Panc1 (cell line): Measurements from ENCODE around the gene TICAM2.

Experiments
- POLR2AphosphoS5 ChIP-seq: IDR thresholded peaks from 2 replicates; pipeline ENCODE4 v1.6.1; 2012; ENCODE audit warnings: mild to moderate bottlenecking, low read depth, low read length, moderate library complexity
- REST ChIP-seq, 2 experiments: IDR thresholded peaks; 2 replicates each; pipeline ENCODE4 v1.6.1; 2011 to 2012; ENCODE audit warnings: low read depth in 2 of 2, control low read depth in 1 of 2, low read length in 1 of 2, mild to moderate bottlenecking in 1 of 2, moderate library complexity in 1 of 2; ENCODE audit not compliant: insufficient read depth in 1 of 2
- SIN3A ChIP-seq: IDR thresholded peaks from 2 replicates; pipeline ENCODE4 v1.6.1; 2012; ENCODE audit warnings: low read depth, mild to moderate bottlenecking, low read length, moderate library complexity, borderline replicate concordance; ENCODE audit not compliant: insufficient read depth
- TCF7L2 ChIP-seq: IDR thresholded peaks from 2 replicates; pipeline ENCODE4 v1.6.1; 2011; ENCODE audit warnings: mild to moderate bottlenecking, low read depth, low read length, inconsistent platforms
- TF ChIP-seq, protein P1 (sequence below): fragments of 450-650 bp; IDR thresholded peaks from 2 replicates; pipeline ENCODE4 v1.5.1; 2017; ENCODE audit warnings: mild to moderate bottlenecking

- TF ChIP-seq, protein P1, sequence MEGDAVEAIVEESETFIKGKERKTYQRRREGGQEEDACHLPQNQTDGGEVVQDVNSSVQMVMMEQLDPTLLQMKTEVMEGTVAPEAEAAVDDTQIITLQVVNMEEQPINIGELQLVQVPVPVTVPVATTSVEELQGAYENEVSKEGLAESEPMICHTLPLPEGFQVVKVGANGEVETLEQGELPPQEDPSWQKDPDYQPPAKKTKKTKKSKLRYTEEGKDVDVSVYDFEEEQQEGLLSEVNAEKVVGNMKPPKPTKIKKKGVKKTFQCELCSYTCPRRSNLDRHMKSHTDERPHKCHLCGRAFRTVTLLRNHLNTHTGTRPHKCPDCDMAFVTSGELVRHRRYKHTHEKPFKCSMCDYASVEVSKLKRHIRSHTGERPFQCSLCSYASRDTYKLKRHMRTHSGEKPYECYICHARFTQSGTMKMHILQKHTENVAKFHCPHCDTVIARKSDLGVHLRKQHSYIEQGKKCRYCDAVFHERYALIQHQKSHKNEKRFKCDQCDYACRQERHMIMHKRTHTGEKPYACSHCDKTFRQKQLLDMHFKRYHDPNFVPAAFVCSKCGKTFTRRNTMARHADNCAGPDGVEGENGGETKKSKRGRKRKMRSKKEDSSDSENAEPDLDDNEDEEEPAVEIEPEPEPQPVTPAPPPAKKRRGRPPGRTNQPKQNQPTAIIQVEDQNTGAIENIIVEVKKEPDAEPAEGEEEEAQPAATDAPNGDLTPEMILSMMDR: no peak
- TF ChIP-seq POLR2AphosphoS5 (no peak), REST (IDR thresholded peaks at IDR 0.05; ENCODE audit: insufficient read depth in 1 of 2, low read depth in 2 of 2, low read length in 1 of 2) (no peak), TCF7L2 (no peak), SIN3A (no peak)
Observed at GRCh38 chr5:115551415-115551814, 50.9 kb downstream of the TICAM2 start.
